HUES64 (cell line): ENCODE measurements around the gene PPP3CB. TPM values are rescaled to one million over a fixed set of nuclear protein-coding genes. Genes with fewer than 3 reads are reported as not detected.

ENCODE experiments used
- H3K27ac ChIP-seq: 2 replicates; pipeline ENCODE4 v1.7.0; 2013; ENCODE audit warnings: low read depth, low read length, inconsistent platforms
- H3K27me3 ChIP-seq: 2 replicates; pipeline ENCODE4 v1.6.1; 2013; ENCODE audit warnings: mild to moderate bottlenecking, low read length; ENCODE audit not compliant: insufficient read depth
- H3K36me3 ChIP-seq: 2 replicates; pipeline ENCODE4 v1.6.1; 2013; ENCODE audit warnings: mild to moderate bottlenecking, low read length; ENCODE audit not compliant: insufficient read depth
- H3K4me1 ChIP-seq: 2 replicates; pipeline ENCODE4 v1.6.1; 2013; ENCODE audit warnings: mild to moderate bottlenecking, low read length, moderate library complexity; ENCODE audit not compliant: insufficient read depth
- H3K4me3 ChIP-seq: 2 replicates; pipeline ENCODE4 v1.5.1; 2013; ENCODE audit warnings: mild to moderate bottlenecking, low read length, moderate library complexity
- H3K9ac ChIP-seq: 2 replicates; pipeline ENCODE4 v1.6.1; 2013; ENCODE audit warnings: mild to moderate bottlenecking, low read depth, low read length
- H3K9me3 ChIP-seq: 2 replicates; pipeline ENCODE4 v1.6.1; 2013; ENCODE audit warnings: low read depth, low read length; ENCODE audit not compliant: insufficient read depth
- WGBS: fragments of 150-250, 120-280 bp; methylation state at CpG from one replicate; pipeline ENCODE4 v1.1.7; 2013; ENCODE audit warnings: missing lambda C conversion rate; 5-methylcytosine and 5-hydroxymethylcytosine counted together
- polyA plus RNA-seq, 2 experiments: library from polyadenylated mRNA; stranded (reverse); fragments of 50-300 nt; gene quantifications; one replicate each; pipeline ENCODE4 v1.2.3, GENCODE V29; 2013

The PPP3CB gene
- 29.8 TPM for polyA plus RNA-seq (2013, experiment 1 of 2)
- polyA plus RNA-seq (2013, experiment 2 of 2) = 32.3 TPM

GRCh38 chr10:73495884-73496674, at the start of gene PPP3CB:
PPP3CB (minus strand) TSS chr10:73496024; CDS start chr10:73495889, 135 bp downstream.
- Histone ChIP-seq H3K27me3 (no peaks in the 10 kb centered on the region), H3K4me3 (peak within 1 kb of the TSS; percentile 99), H3K36me3 (peaks cover 31% of the 10 kb centered on the region), H3K4me1 (peaks cover 12% of the 10 kb centered on the region; the same call in 1 of the 2 replicates), H3K9me3 (no peaks in the 10 kb centered on the region), H3K9ac (peak within 1 kb of the TSS; percentile 89), H3K27ac (peak within 1 kb of the TSS; percentile 95)
- 5% methylated on average over 27 of the region's 28 CpGs for WGBS

GRCh38 chr10:73545357-73545756, 49.5 kb upstream of the PPP3CB start:
- no peaks in the 10 kb centered on the region for H3K4me1 ChIP-seq
- 95% methylated on average over 2 of the region's 2 CpGs for WGBS
- H3K9ac ChIP-seq = no peak overlapping the region
- H3K4me3 ChIP-seq = no peak overlapping the region
- peaks cover 39% of the 10 kb centered on the region for H3K36me3 ChIP-seq
- no peak overlapping the region for H3K27ac ChIP-seq
- no peaks in the 10 kb centered on the region for H3K27me3 ChIP-seq
- H3K9me3 ChIP-seq = no peaks in the 10 kb centered on the region

GRCh38 chr10:73537709-73538108, 41.9 kb upstream of the PPP3CB start:
- no peak overlapping the region for H3K27ac ChIP-seq
- no peaks in the 10 kb centered on the region for H3K9me3 ChIP-seq
- no peak overlapping the region for H3K9ac ChIP-seq
- H3K4me3 ChIP-seq = no peak overlapping the region
- H3K36me3 ChIP-seq = peaks cover 70% of the 10 kb centered on the region
- 95% methylated on average over 7 of the region's 7 CpGs for WGBS
- no peaks in the 10 kb centered on the region for H3K27me3 ChIP-seq
- no peaks in the 10 kb centered on the region for H3K4me1 ChIP-seq

DNA sequence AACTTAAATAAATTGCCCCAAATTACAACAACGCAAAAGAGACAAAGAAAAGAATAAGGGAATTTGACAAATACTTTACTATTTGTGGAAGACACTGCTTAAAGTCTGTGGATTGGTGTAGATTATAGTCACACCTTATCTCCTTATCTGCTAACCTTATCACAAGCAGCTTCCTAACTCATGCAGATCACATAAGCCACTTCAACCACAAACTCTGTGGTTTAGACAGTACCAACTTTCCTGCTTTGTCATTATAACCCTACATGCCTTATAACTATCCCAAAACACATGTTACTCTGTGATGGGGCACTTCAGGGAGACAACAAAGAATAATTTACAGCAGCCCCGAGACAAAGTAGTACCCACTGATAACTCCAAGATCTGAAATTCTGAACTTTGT, 41.5 kb upstream of the PPP3CB start:
- Histone ChIP-seq H3K36me3 (peaks cover 67% of the 10 kb centered on the region), H3K4me3 (no peak overlapping the region), H3K9me3 (no peaks in the 10 kb centered on the region), H3K4me1 (no peaks in the 10 kb centered on the region), H3K27ac (no peak overlapping the region), H3K9ac (no peak overlapping the region), H3K27me3 (no peaks in the 10 kb centered on the region)
- 95% methylated on average over 1 of the region's 2 CpGs for WGBS

DNA sequence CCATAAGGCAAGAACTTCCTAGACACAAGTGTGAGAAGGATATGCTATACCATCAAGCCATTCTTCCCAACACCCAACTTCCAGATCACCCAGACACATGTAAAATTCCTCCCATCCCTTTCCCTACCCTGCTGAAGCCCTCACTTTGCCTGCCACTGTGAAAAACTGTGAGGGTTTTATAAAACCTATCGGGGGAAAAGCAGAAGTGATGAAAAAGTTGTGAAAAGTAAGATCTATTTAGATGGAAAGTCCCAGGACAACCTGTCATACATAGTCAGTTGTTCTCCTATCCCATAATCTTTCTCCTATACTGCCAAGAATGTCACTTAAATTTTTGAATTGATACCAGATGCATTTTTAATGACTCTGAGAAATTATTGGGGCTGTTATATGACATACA, 39.0 kb upstream of the PPP3CB start:
- H3K4me3 ChIP-seq = no peak overlapping the region
- no peaks in the 10 kb centered on the region for H3K27me3 ChIP-seq
- no peak overlapping the region for H3K9ac ChIP-seq
- no peaks in the 10 kb centered on the region for H3K4me1 ChIP-seq
- no peak overlapping the region for H3K27ac ChIP-seq
- H3K36me3 ChIP-seq = peaks cover 53% of the 10 kb centered on the region
- no peaks in the 10 kb centered on the region for H3K9me3 ChIP-seq
- 100% methylated on average over 1 of the region's 1 CpG for WGBS

DNA sequence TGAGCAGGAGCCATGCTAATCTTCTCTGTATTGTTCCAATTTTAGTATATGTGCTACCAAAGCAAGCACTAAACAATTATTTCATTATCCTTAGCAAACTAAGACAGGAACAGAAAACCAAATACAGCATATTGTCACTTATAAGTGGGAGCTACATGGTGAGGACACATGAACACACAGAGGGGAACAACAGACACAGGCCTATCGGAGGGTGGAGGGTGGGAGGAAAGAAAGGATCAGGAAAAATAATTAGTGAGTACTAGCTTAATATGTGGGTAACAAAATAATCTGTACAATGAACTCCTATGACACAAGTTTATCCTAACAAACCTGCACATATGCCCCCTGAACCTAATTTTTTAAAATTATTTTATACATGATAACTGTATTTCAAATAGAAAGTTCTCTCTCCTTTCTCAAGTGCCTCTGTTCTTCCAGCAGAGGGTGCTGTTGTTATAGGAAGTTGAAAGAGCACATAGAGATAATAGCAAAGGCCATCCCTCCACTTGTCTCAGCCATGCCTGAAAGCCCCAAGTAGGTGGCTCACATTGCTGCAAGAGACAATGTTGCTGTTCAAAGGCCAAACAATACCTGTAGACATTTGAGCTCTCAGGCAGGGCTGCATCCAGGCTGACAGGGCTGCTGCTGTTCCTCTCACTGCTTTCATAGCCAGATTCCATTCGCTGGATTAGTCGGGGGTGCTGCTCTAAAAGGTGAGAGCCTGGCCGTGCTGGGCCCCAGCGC, 33.4 kb upstream of the PPP3CB start:
- WGBS = 97% methylated on average over 5 of the region's 5 CpGs
- H3K9me3 ChIP-seq = no peaks in the 10 kb centered on the region
- no peak overlapping the region for H3K9ac ChIP-seq
- no peaks in the 10 kb centered on the region for H3K4me1 ChIP-seq
- H3K36me3 ChIP-seq = peaks cover 53% of the 10 kb centered on the region
- no peak overlapping the region for H3K4me3 ChIP-seq
- H3K27ac ChIP-seq = no peak overlapping the region
- H3K27me3 ChIP-seq = no peaks in the 10 kb centered on the region

DNA sequence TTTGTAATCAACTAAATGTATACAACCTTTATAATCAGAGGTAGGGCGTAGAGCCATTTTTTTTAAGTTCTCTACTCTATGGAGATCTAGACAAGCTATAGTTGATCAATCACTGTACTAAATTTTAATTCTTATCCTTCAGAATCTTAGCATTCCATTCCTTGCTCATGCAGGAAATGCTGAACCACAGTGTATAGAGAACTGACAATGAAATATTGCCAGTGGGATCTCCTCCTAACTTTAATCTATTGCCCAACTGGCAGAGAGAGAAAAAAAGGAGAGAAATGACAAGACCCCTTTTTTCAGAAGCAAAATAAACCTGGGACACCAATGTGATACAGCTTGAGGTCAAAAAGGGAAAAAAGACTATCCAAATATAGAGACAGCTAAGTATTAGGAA, 26.4 kb upstream of the PPP3CB start:
- Histone ChIP-seq H3K4me1 (no peaks in the 10 kb centered on the region), H3K36me3 (peaks cover 88% of the 10 kb centered on the region), H3K27ac (no peak overlapping the region), H3K4me3 (no peak overlapping the region), H3K9me3 (no peaks in the 10 kb centered on the region), H3K27me3 (no peaks in the 10 kb centered on the region), H3K9ac (no peak overlapping the region)
- WGBS = no CpG with 5 or more reads among the region's 1 CpG

DNA sequence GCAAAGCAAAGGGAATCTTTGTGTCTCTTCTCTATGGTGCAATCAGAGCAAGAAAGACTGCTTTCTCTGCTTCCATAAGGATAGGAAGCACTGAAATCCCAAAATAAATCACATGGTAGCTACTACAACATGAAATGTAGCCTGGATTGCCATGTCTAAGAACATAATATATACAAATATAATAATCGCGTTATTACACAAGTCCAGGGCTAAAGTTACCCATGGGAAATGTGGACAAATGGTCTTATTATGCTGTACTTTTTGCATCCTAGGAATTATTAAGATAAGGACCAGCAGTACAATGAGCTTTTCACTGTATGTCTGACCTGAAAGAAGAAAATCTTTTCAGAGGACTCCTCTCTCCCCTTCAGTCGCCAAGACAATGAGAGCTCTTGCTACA, 23.5 kb upstream of the PPP3CB start:
- Histone ChIP-seq H3K9ac (no peak overlapping the region), H3K9me3 (no peaks in the 10 kb centered on the region), H3K36me3 (peaks cover 87% of the 10 kb centered on the region), H3K27ac (no peak overlapping the region), H3K4me1 (no peaks in the 10 kb centered on the region), H3K4me3 (no peak overlapping the region), H3K27me3 (no peaks in the 10 kb centered on the region)
- 95% methylated on average over 3 of the region's 3 CpGs for WGBS

DNA sequence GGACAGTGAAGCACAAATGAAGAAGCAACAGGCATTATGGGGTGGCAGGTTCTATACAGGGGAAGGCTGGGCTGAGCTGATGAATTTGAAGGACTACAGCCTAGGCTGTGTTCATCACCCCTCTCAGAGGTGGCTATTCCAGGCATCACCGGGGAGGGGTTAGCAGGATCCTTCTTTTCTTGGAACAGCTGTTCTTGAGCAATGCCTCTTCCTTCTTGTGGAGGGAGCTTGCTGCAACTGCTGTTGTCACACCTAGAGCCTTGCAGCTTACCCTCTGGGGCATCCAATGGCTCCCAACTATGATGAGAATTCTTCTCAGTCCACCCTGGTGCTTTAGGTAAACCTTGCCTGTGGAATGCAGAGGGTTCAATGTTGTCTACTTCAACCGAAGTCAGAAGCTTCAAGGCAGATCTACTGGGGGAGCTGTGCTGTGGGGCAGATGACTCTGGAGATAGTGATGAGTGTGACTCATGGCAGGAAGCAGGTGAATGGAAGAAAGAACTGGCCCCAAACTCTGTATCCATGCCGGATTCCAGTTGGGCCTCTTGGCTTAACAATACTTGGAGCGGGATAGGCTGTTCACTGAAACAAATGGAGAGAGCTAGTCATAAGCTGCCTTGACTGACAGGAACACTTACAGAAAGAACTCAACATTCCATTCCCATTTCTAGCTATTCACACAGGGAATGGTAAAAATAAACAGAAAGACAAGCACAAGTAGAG, 21.5 kb upstream of the PPP3CB start:
- Histone ChIP-seq H3K27ac (no peak overlapping the region), H3K27me3 (no peaks in the 10 kb centered on the region), H3K9ac (no peak overlapping the region), H3K4me3 (no peak overlapping the region), H3K4me1 (no peaks in the 10 kb centered on the region), H3K36me3 (peaks cover 80% of the 10 kb centered on the region), H3K9me3 (no peaks in the 10 kb centered on the region)
- 91% methylated on average over 4 of the region's 4 CpGs for WGBS

DNA sequence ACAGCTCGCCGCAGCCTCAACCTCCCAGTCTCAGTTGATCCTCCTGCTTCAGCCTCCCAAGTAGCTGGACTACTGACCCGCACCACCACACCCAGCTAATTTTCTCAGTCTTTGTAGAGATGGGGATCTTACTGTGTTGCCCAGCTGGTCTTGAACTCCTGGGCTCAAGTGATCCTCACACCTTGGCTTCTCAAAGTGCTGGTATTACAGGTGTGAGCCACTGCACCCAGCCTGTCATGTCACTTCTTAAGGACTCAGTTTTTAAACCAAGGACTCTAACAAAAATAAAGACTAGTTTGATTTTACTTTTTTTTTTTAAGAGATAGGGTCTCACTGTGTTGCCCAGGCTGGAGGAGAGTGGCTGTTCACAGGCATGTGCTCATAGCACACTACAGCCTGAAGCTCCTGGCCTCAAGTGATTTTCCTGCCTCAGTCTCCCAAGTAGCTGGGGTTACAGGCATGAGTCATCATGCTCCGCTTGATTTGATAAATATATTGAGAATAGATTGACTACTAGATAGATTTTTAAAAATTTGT, 16.5 kb upstream of the PPP3CB start:
- H3K4me3 ChIP-seq = no peak overlapping the region
- H3K9me3 ChIP-seq = no peaks in the 10 kb centered on the region
- 92% methylated on average over 4 of the region's 4 CpGs for WGBS
- H3K27ac ChIP-seq = no peak overlapping the region
- H3K36me3 ChIP-seq = peaks cover 33% of the 10 kb centered on the region
- H3K27me3 ChIP-seq = no peaks in the 10 kb centered on the region
- H3K4me1 ChIP-seq = no peaks in the 10 kb centered on the region
- no peak overlapping the region for H3K9ac ChIP-seq

- 92% methylated on average over 5 of the region's 5 CpGs for WGBS
- Histone ChIP-seq H3K4me1 (peaks cover 9% of the 10 kb centered on the region), H3K36me3 (peaks cover 23% of the 10 kb centered on the region), H3K27me3 (no peaks in the 10 kb centered on the region), H3K27ac (no peak overlapping the region), H3K4me3 (no peak overlapping the region), H3K9ac (no peak overlapping the region), H3K9me3 (no peaks in the 10 kb centered on the region)
Observed at GRCh38 chr10:73509695-73510094, 13.9 kb upstream of the PPP3CB start.
